Measurements from ENCODE around the gene DPH1. TPM values are rescaled to one million over a fixed set of nuclear protein-coding genes. Genes with fewer than 3 reads are reported as not detected.
"Not testable (repeated sequence)": the region's sequence is repeated elsewhere in the genome, so short reads cannot be mapped to it uniquely, and the experiment has no call there.

The DPH1 gene
- total RNA-seq, 1 donor from 2014 or later: 14.1 TPM

GRCh38 chr17:2004435-2004952 lies 25.5 kb upstream of the DPH1 start:
- Histone ChIP-seq H3K36me3 (ENCODE audit: control insufficient read depth in 3 of 3, insufficient read depth in 3 of 3, low read length in 3 of 3) (no peaks in the 10 kb centered on the region), H3K4me3 (ENCODE audit: low read length in 3 of 3) (peak overlapping the region in 1 of 3 donors; percentile 6), H3K27ac (ENCODE audit: low read depth, low read length) (peak overlapping the region; percentile 25), H3K9me3 (ENCODE audit: control insufficient read depth in 3 of 3, low read length in 3 of 3) (no peaks in the 10 kb centered on the region), H3K9ac (ENCODE audit: low read depth in 1 of 3, low read length in 3 of 3) (peak overlapping the region in 1 of 3 donors; percentile 68), H3K4me1 (ENCODE audit: control insufficient read depth in 3 of 3, insufficient read depth in 3 of 3, low read length in 3 of 3) (peaks cover 32 to 47% (median 38%) of the 10 kb centered on the region in 3 donors), H3K27me3 (ENCODE audit: control insufficient read depth in 3 of 3, insufficient read depth in 3 of 3, low read length in 3 of 3) (no peaks in the 10 kb centered on the region)

DNA sequence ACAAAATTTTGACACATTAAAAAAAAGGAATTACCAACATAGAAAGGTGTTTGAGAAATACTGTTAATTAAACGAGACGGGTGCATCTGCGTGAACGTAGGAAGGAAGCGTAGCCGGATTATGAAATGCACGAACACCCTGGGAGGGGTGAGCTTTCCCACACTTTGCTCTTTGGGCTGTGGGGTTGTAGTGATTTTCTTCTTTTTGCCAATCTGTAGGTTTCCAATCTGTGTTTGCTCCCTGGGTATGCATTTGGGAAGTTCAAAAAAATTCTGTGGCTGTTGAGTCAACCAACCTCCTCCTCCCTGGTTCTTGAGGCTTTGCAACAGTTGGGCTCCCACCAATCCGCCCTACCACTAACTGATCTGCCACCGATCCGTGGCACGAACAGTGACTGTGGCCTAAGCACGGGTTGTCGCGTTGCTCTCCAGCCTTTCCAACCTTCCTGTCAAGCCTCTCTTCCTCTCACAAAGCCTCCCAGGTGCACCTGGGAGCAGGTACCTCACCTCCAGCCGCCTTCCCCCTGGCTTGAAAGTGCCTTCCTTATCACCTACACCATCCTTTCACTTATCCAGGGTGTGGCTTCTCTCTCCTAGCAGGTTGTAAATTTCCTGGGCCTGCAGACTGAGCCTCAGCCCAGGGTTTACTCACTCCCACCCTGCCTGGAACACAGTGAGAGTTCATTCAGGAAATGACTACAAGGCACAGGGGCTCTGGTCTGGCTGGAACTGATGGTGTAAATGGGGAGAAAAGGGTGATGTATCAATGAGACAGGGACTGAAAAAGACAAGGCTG lies 21.4 kb upstream of the DPH1 start:
- Histone ChIP-seq H3K27ac (ENCODE audit: low read depth, low read length) (no peak overlapping the region), H3K27me3 (ENCODE audit: control insufficient read depth in 3 of 3, insufficient read depth in 3 of 3, low read length in 3 of 3) (no peaks in the 10 kb centered on the region), H3K36me3 (ENCODE audit: control insufficient read depth in 3 of 3, insufficient read depth in 3 of 3, low read length in 3 of 3) (no peaks in the 10 kb centered on the region), H3K4me1 (ENCODE audit: control insufficient read depth in 3 of 3, insufficient read depth in 3 of 3, low read length in 3 of 3) (peaks cover 26 to 38% (median 26%) of the 10 kb centered on the region in 3 donors), H3K9me3 (ENCODE audit: control insufficient read depth in 3 of 3, low read length in 3 of 3) (no peaks in the 10 kb centered on the region), H3K9ac (ENCODE audit: low read depth in 1 of 3, low read length in 3 of 3) (no peak overlapping the region), H3K4me3 (ENCODE audit: low read length in 3 of 3) (no peak overlapping the region)

DNA sequence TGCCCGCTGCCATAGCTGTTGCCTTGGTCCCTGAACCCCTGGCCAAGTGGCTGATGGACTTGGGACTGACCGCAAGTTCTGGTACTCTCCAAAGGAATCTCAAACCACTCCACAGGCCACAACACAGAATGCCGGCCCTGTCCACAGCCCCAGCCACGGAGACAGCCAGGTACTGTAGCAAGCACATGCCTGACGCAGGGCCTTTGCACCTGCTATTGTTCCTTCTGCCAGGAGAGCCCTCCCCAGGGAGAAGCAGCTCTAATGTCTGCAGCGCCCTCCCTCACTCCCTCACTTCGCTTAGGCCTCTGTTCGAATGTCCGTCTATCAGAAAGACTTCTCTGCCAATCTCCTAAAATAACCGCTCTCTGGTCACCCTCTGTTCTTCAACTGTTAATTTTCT lies 20.2 kb upstream of the DPH1 start:
- no peaks in the 10 kb centered on the region for H3K9me3 ChIP-seq (ENCODE audit: control insufficient read depth in 3 of 3, low read length in 3 of 3)
- H3K9ac ChIP-seq (ENCODE audit: low read depth in 1 of 3, low read length in 3 of 3): no peak overlapping the region
- no peaks in the 10 kb centered on the region for H3K36me3 ChIP-seq (ENCODE audit: control insufficient read depth in 3 of 3, insufficient read depth in 3 of 3, low read length in 3 of 3)
- H3K4me3 ChIP-seq (ENCODE audit: low read length in 3 of 3): no peak overlapping the region
- H3K27me3 ChIP-seq (ENCODE audit: control insufficient read depth in 3 of 3, insufficient read depth in 3 of 3, low read length in 3 of 3): no peaks in the 10 kb centered on the region
- H3K27ac ChIP-seq (ENCODE audit: low read depth, low read length): no peak overlapping the region
- peaks cover 19 to 31% (median 21%) of the 10 kb centered on the region in 3 donors for H3K4me1 ChIP-seq (ENCODE audit: control insufficient read depth in 3 of 3, insufficient read depth in 3 of 3, low read length in 3 of 3)

DNA sequence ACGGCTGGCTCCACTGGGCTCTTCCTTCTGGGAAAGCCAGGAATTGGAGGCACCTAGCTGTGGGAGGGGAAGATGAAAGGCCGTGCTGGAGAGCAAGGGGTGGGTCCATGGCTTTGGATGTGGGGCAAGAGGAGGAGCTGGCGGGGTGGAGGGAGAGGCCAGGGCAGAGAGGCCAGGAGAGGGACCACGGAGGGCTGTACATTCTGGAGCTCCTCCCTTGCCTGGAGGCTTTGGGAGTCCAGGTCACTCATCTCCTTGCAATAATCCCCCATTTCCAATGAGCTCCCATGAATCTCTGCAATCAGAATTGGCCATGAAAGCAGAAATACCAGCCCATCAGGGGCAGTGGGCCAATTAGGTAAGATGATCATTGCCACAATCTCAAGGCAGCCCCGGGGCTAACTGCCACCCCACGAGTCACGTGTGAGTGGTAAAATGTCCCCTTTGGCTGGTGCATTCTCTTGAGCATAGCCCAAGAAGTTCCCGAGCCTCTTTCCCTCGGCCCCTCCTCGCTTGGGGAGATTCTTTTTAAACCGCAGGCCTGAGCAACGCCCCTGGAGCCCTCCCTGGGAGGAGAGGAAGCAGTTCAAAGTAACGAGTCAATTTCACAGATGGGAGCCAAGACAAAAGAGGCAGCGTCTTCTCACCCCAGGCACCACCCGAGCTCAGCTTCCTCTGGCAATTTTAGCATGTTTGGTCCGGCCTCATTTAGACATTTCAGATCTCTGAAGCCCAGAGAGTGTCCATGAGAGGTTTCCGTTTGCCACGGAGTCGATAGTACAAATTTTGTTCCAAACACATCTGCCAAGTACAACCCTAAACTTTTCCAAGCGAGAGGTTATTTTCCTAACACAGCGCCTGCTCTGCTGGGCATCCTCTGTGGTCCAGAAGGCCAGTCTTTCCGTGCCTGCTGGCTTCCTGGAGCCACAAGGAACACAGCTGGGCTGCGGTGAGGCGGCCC lies 18.3 kb upstream of the DPH1 start:
- Histone ChIP-seq H3K4me1 (ENCODE audit: control insufficient read depth in 3 of 3, insufficient read depth in 3 of 3, low read length in 3 of 3) (peaks cover 13 to 29% (median 14%) of the 10 kb centered on the region in 3 donors), H3K9me3 (ENCODE audit: control insufficient read depth in 3 of 3, low read length in 3 of 3) (no peaks in the 10 kb centered on the region), H3K4me3 (ENCODE audit: low read length in 3 of 3) (peak overlapping the region; percentile 17 to 56 (median 42)), H3K36me3 (ENCODE audit: control insufficient read depth in 3 of 3, insufficient read depth in 3 of 3, low read length in 3 of 3) (no peaks in the 10 kb centered on the region), H3K9ac (ENCODE audit: low read depth in 1 of 3, low read length in 3 of 3) (peak overlapping the region; percentile 35 to 66 (median 65)), H3K27me3 (ENCODE audit: control insufficient read depth in 3 of 3, insufficient read depth in 3 of 3, low read length in 3 of 3) (no peaks in the 10 kb centered on the region), H3K27ac (ENCODE audit: low read depth, low read length) (peak overlapping the region; percentile 32)

DNA sequence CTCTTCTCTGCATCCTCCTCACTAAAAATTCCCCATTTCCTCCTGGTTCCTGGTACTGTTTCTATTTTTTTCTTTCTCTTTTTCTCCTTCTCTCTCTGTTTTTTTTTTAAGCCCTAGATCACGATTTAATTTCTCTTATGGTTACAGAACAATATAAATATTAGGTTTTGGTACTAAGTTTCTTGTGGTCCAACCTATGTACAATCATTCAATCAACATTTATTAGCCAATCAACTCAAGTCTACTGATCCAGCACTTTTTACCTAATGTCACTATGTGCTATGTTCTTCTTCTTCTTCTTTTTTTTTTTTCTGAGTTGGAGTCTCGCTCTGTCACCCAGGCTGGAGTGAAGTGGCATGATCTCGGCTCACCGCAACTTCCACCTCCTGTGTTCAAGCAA lies 17.5 kb upstream of the DPH1 start:
- Histone ChIP-seq H3K9me3 (ENCODE audit: control insufficient read depth in 3 of 3, low read length in 3 of 3) (no peaks in the 10 kb centered on the region), H3K36me3 (ENCODE audit: control insufficient read depth in 3 of 3, insufficient read depth in 3 of 3, low read length in 3 of 3) (no peaks in the 10 kb centered on the region), H3K9ac (ENCODE audit: low read depth in 1 of 3, low read length in 3 of 3) (no peak overlapping the region), H3K27me3 (ENCODE audit: control insufficient read depth in 3 of 3, insufficient read depth in 3 of 3, low read length in 3 of 3) (no peaks in the 10 kb centered on the region), H3K4me1 (ENCODE audit: control insufficient read depth in 3 of 3, insufficient read depth in 3 of 3, low read length in 3 of 3) (peaks cover 17 to 33% (median 20%) of the 10 kb centered on the region in 3 donors), H3K4me3 (ENCODE audit: low read length in 3 of 3) (peak overlapping the region in 2 of 3 donors; percentile 17 to 42), H3K27ac (ENCODE audit: low read depth, low read length) (peak overlapping the region; percentile 32)

GRCh38 chr17:2013220-2013993 lies 16.5 kb upstream of the DPH1 start:
- not testable (repeated sequence) for H3K9ac ChIP-seq (ENCODE audit: low read depth in 1 of 3, low read length in 3 of 3); H3K27ac ChIP-seq (ENCODE audit: low read depth, low read length); H3K36me3 ChIP-seq (ENCODE audit: control insufficient read depth in 3 of 3, insufficient read depth in 3 of 3, low read length in 3 of 3); H3K4me3 ChIP-seq (ENCODE audit: low read length in 3 of 3); H3K9me3 ChIP-seq (ENCODE audit: control insufficient read depth in 3 of 3, low read length in 3 of 3); H3K27me3 ChIP-seq (ENCODE audit: control insufficient read depth in 3 of 3, insufficient read depth in 3 of 3, low read length in 3 of 3)
- peaks cover 23 to 41% (median 25%) of the 10 kb centered on the region in 3 donors for H3K4me1 ChIP-seq (ENCODE audit: control insufficient read depth in 3 of 3, insufficient read depth in 3 of 3, low read length in 3 of 3)

GRCh38 chr17:2013994-2014317 lies 16.0 kb upstream of the DPH1 start:
- no peaks in the 10 kb centered on the region for H3K9me3 ChIP-seq (ENCODE audit: control insufficient read depth in 3 of 3, low read length in 3 of 3)
- no peak overlapping the region for H3K9ac ChIP-seq (ENCODE audit: low read depth in 1 of 3, low read length in 3 of 3)
- H3K4me1 ChIP-seq (ENCODE audit: control insufficient read depth in 3 of 3, insufficient read depth in 3 of 3, low read length in 3 of 3): peaks cover 23 to 44% (median 25%) of the 10 kb centered on the region in 3 donors
- H3K27me3 ChIP-seq (ENCODE audit: control insufficient read depth in 3 of 3, insufficient read depth in 3 of 3, low read length in 3 of 3): peaks cover 0 to 5% (median 5%) of the 10 kb centered on the region in 3 donors
- no peak overlapping the region for H3K4me3 ChIP-seq (ENCODE audit: low read length in 3 of 3)
- no peaks in the 10 kb centered on the region for H3K36me3 ChIP-seq (ENCODE audit: control insufficient read depth in 3 of 3, insufficient read depth in 3 of 3, low read length in 3 of 3)
- no peak overlapping the region for H3K27ac ChIP-seq (ENCODE audit: low read depth, low read length)

- Histone ChIP-seq H3K36me3 (ENCODE audit: control insufficient read depth in 3 of 3, insufficient read depth in 3 of 3, low read length in 3 of 3) (no peaks in the 10 kb centered on the region), H3K27me3 (ENCODE audit: control insufficient read depth in 3 of 3, insufficient read depth in 3 of 3, low read length in 3 of 3) (peaks cover 0 to 8% (median 5%) of the 10 kb centered on the region in 3 donors), H3K9ac (ENCODE audit: low read depth in 1 of 3, low read length in 3 of 3) (no peak overlapping the region), H3K4me3 (ENCODE audit: low read length in 3 of 3) (no peak overlapping the region), H3K4me1 (ENCODE audit: control insufficient read depth in 3 of 3, insufficient read depth in 3 of 3, low read length in 3 of 3) (peaks cover 23 to 52% (median 25%) of the 10 kb centered on the region in 3 donors), H3K27ac (ENCODE audit: low read depth, low read length) (no peak overlapping the region), H3K9me3 (ENCODE audit: control insufficient read depth in 3 of 3, low read length in 3 of 3) (no peaks in the 10 kb centered on the region)
Measured at GRCh38 chr17:2015314-2015713, 14.6 kb upstream of the DPH1 start.

DNA sequence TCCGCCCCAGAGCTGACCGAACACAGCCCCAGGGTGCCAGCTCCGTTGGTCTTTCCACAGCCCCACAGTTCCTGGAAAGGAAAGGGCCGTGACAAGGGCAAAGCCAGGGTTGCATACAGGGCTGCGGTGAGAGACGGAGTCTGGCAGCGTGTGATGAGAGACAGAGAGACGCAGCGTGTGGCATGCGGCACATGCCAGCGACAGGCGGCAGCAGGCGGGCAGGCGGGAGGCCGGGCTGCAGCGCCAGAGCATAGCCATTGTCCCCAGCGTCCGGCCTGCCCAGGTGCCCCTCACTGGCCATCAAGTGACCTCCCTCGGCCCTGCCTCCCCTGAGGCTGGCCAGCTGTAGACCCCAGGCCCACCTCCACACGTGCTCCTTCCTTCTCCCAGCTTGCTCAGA lies 13.5 kb upstream of the DPH1 start:
- Histone ChIP-seq H3K27ac (ENCODE audit: low read depth, low read length) (no peak overlapping the region), H3K27me3 (ENCODE audit: control insufficient read depth in 3 of 3, insufficient read depth in 3 of 3, low read length in 3 of 3) (peaks cover 0 to 8% (median 5%) of the 10 kb centered on the region in 3 donors), H3K9me3 (ENCODE audit: control insufficient read depth in 3 of 3, low read length in 3 of 3) (no peaks in the 10 kb centered on the region), H3K4me1 (ENCODE audit: control insufficient read depth in 3 of 3, insufficient read depth in 3 of 3, low read length in 3 of 3) (peaks cover 21 to 49% (median 22%) of the 10 kb centered on the region in 3 donors), H3K4me3 (ENCODE audit: low read length in 3 of 3) (no peak overlapping the region), H3K9ac (ENCODE audit: low read depth in 1 of 3, low read length in 3 of 3) (no peak overlapping the region), H3K36me3 (ENCODE audit: control insufficient read depth in 3 of 3, insufficient read depth in 3 of 3, low read length in 3 of 3) (no peaks in the 10 kb centered on the region)

Data from skeletal muscle tissue (tissue), 4 donors.